ENCODE data around the gene CSPG4. TPM values are rescaled to one million over a fixed set of nuclear protein-coding genes. Genes with fewer than 3 reads are reported as not detected.

CSPG4 gene
- total and polyA plus RNA-seq, 2 donors (not counting 3 experiments of a cell fraction or from before 2014, with no cell fraction given) = not detected

DNA sequence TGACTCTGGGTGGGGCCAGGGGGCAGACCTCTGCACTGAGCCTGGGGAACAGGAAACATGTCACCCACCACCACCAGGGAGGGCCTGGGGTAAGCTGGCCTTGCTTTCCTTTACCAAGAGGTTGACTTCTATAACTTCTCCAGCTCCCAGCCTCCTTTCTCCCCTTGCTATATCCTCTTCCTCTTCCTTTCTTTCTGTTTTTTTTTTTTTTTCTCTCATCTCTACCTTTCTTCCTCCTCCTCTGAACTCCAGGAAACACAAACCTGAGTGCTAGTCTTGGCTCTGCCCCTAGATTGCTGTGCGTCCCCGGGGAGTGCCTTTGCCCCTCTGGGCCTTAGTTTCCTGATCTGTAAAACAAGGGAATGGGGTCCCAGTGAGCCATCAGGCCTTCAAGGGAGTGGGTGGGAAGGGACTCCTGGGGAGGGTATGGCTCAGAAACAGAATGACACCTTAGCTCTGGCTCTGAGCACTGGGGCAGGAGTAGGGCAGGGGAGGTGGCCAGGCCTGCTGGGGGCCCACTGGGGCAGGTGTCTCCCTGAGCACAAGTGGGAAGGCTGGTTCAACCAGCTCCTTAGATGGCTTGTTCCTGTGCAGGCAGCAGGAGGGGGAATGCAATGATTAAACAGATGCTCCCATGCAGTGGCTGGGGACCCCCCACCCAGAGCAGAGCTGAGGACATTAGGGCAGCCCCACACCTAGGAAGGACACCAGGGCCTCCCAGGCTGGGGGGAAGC is 60.7 kb downstream of the CSPG4 start:
- dilution Hi-C loops (cut with MboI; ENCODE audit: extremely low pct_ligation_motif_present, low sequenced_read_pairs) (no loop called here), intact Hi-C loops (cut with micrococcal nuclease) (no loop called here)
- no peak overlapping the region for H3K9ac ChIP-seq (replicated peaks; ENCODE audit: extremely low read depth, insufficient read depth, low read length)
- FAIRE-seq (no peak), DNase-seq (ENCODE audit: low read depth, low spot score) (no peak)
- no TSS peak for BruUV-seq (replicated peaks)
- TF ChIP-seq JUN (IDR thresholded peaks at IDR 0.05; ENCODE audit: borderline replicate concordance, insufficient read depth, insufficient read length, low read depth) (no peak), POLR2A (IDR thresholded peaks at IDR 0.05; ENCODE audit: low read depth, low read length) (no peak), EZH2 (IDR thresholded peaks at IDR 0.05; ENCODE audit: borderline replicate concordance, low read depth, low read length, severe bottlenecking) (no peak), FOS (IDR thresholded peaks at IDR 0.05; ENCODE audit: borderline replicate concordance, insufficient read depth, low read length) (no peak), MYC (IDR thresholded peaks at IDR 0.05; ENCODE audit: low read depth, low read length) (no peak), POLR2AphosphoS5 (IDR thresholded peaks at IDR 0.05; ENCODE audit: insufficient read depth, low read depth, low read length) (no peak), GATA2 (IDR thresholded peaks at IDR 0.05; ENCODE audit: insufficient read depth, insufficient read length, low read depth, low read length) (no peak)
- TF ChIP-seq, protein P1, sequence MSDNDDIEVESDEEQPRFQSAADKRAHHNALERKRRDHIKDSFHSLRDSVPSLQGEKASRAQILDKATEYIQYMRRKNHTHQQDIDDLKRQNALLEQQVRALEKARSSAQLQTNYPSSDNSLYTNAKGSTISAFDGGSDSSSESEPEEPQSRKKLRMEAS (IDR thresholded peaks at IDR 0.05; ENCODE audit: insufficient read depth, insufficient read length) = no peak
- TF ChIP-seq, protein P2, sequence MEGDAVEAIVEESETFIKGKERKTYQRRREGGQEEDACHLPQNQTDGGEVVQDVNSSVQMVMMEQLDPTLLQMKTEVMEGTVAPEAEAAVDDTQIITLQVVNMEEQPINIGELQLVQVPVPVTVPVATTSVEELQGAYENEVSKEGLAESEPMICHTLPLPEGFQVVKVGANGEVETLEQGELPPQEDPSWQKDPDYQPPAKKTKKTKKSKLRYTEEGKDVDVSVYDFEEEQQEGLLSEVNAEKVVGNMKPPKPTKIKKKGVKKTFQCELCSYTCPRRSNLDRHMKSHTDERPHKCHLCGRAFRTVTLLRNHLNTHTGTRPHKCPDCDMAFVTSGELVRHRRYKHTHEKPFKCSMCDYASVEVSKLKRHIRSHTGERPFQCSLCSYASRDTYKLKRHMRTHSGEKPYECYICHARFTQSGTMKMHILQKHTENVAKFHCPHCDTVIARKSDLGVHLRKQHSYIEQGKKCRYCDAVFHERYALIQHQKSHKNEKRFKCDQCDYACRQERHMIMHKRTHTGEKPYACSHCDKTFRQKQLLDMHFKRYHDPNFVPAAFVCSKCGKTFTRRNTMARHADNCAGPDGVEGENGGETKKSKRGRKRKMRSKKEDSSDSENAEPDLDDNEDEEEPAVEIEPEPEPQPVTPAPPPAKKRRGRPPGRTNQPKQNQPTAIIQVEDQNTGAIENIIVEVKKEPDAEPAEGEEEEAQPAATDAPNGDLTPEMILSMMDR (IDR thresholded peaks at IDR 0.05; ENCODE audit: extremely low read depth in 1 of 2, insufficient read depth in 1 of 2, low read depth in 1 of 2, low read length in 2 of 2) = no peak
- no peaks in the 10 kb centered on the region for H3K27me3 ChIP-seq (ENCODE audit: control insufficient read depth in 2 of 2, insufficient read depth in 2 of 2, low read length in 2 of 2)
- POLR2A ChIA-PET = interaction anchor here (1.1 kb wide), 1 partner anchor 9 kb away, joined by 13 read pairs; no protein-coding TSS in a partner anchor
- H3K79me2 ChIP-seq (ENCODE audit: control insufficient read depth, insufficient read depth, low read length) = peaks cover 3% of the 10 kb centered on the region
- H3K36me3 ChIP-seq (ENCODE audit: control insufficient read depth in 2 of 2, extremely low read depth in 1 of 2, insufficient read depth in 2 of 2, low read length in 2 of 2) = peaks cover 0 to 2% of the 10 kb centered on the region in 2 experiments
- H3K9me3 ChIP-seq (replicated peaks; ENCODE audit: control insufficient read depth, insufficient read depth, low read length) = no peaks in the 10 kb centered on the region
- H3K4me3 ChIP-seq (replicated peaks in 1 of 3; ENCODE audit: insufficient read depth in 1 of 3, low read depth in 1 of 3, low read length in 3 of 3) = no peak overlapping the region
- no peak overlapping the region for H2AFZ ChIP-seq (ENCODE audit: low read depth, low read length)
- CTCF ChIA-PET = interaction anchor here (0.7 to 1.5 kb wide), 7 partner anchors 9 to 86 kb away, joined by 3 to 6 read pairs (median 3); no protein-coding TSS in a partner anchor
- no peak overlapping the region for H3K4me2 ChIP-seq (ENCODE audit: insufficient read depth, low read length)
- no peak overlapping the region for H3K27ac ChIP-seq (ENCODE audit: insufficient read depth, low read depth, low read length)
- peaks cover 21% of the 10 kb centered on the region for H3K4me1 ChIP-seq (ENCODE audit: control insufficient read depth, extremely low read depth, insufficient read depth, low read length)
- H4K20me1 ChIP-seq (replicated peaks; ENCODE audit: control insufficient read depth, extremely low read depth, insufficient read depth, low read length) = no peaks in the 10 kb centered on the region
- no peaks in the 10 kb centered on the region for H3K9me1 ChIP-seq (replicated peaks; ENCODE audit: control insufficient read depth, extremely low read depth, insufficient read depth, low read length)
